Measurements from ENCODE around the gene PCIF1. TPM values are rescaled to one million over a fixed set of nuclear protein-coding genes. Genes with fewer than 3 reads are reported as not detected.
"Not testable (repeated sequence)": the region's sequence is repeated elsewhere in the genome, so short reads cannot be mapped to it uniquely, and the experiment has no call there.

The PCIF1 gene
- total RNA-seq, 4 donors from 2014 or later = 52.2 to 59.0 (median 53.0) TPM

GRCh38 chr20:45991616-45992015 lies 57.1 kb downstream of the PCIF1 start:
- DNase-seq (ENCODE audit: low spot score in 2 of 2) = no peak
- Histone ChIP-seq H3K9me3 (no peaks in the 10 kb centered on the region), H3K4me1 (no peaks in the 10 kb centered on the region), H3K4me3 (no peak overlapping the region), H3K36me3 (no peaks in the 10 kb centered on the region), H3K27ac (no peak overlapping the region), H3K27me3 (peaks cover 0 to 70% of the 10 kb centered on the region in 2 donors)
- 82 to 88% methylated on average over 3 of the region's 3 CpGs for WGBS, 2 donors
- TF ChIP-seq EP300 (IDR thresholded peaks at IDR 0.05) (no peak), CTCF (IDR thresholded peaks at IDR 0.05) (no peak)

- Histone ChIP-seq H3K27ac (no peak overlapping the region), H3K36me3 (no peaks in the 10 kb centered on the region), H3K9me3 (no peaks in the 10 kb centered on the region), H3K4me1 (no peaks in the 10 kb centered on the region), H3K4me3 (no peak overlapping the region), H3K27me3 (peaks cover 0 to 80% of the 10 kb centered on the region in 2 donors)
- 62 to 68% methylated on average over 11 to 12 of the region's 12 CpGs for WGBS, 2 donors
- no peak for TF ChIP-seq EP300 (IDR thresholded peaks at IDR 0.05)
- no peak for TF ChIP-seq POLR2A (IDR thresholded peaks at IDR 0.05)
- no peak for TF ChIP-seq CTCF (IDR thresholded peaks at IDR 0.05)
- DNase-seq (ENCODE audit: low spot score in 2 of 2) = no peak
These were observed 58.9 kb downstream of the PCIF1 start for GRCh38 chr20:45993197-45993951.

- no peaks in the 10 kb centered on the region for H3K36me3 ChIP-seq
- peaks cover 0 to 82% of the 10 kb centered on the region in 2 donors for H3K27me3 ChIP-seq
- peaks cover 0 to under 1% (median 0%) of the 10 kb centered on the region in 4 donors for H3K4me1 ChIP-seq
- no peak for DNase-seq (ENCODE audit: low spot score in 2 of 2)
- no peak for TF ChIP-seq EP300 (IDR thresholded peaks at IDR 0.05)
- TF ChIP-seq POLR2A (IDR thresholded peaks at IDR 0.05) = no peak
- no peak for TF ChIP-seq CTCF (IDR thresholded peaks at IDR 0.05)
- WGBS, 2 donors = 50 to 56% methylated on average over 9 of the region's 9 CpGs
- H3K27ac ChIP-seq = no peak overlapping the region
- H3K9me3 ChIP-seq = no peaks in the 10 kb centered on the region
- H3K4me3 ChIP-seq = no peak overlapping the region
These were observed 60.4 kb downstream of the PCIF1 start for GRCh38 chr20:45994761-45995493.

- 73 to 76% methylated on average over 6 of the region's 6 CpGs for WGBS, 2 donors
- not testable (repeated sequence) for DNase-seq (ENCODE audit: low spot score in 2 of 2); H3K27ac ChIP-seq; H3K36me3 ChIP-seq; H3K4me1 ChIP-seq; H3K9me3 ChIP-seq; H3K4me3 ChIP-seq
- H3K27me3 ChIP-seq = peaks cover 0 to 82% of the 10 kb centered on the region in 2 donors
These were observed 61.1 kb downstream of the PCIF1 start for GRCh38 chr20:45995495-45996097.

GRCh38 chr20:45997187-45997586 lies 62.7 kb downstream of the PCIF1 start:
- DNase-seq (ENCODE audit: low spot score in 2 of 2) = no peak
- no peaks in the 10 kb centered on the region for H3K9me3 ChIP-seq
- TF ChIP-seq CTCF (IDR thresholded peaks at IDR 0.05) (no peak), EP300 (IDR thresholded peaks at IDR 0.05) (no peak), POLR2A (IDR thresholded peaks at IDR 0.05) (no peak)
- H3K27me3 ChIP-seq = peaks cover 0 to 79% of the 10 kb centered on the region in 2 donors
- H3K4me3 ChIP-seq = no peak overlapping the region
- H3K27ac ChIP-seq = no peak overlapping the region
- peaks cover 0 to 14% (median 4%) of the 10 kb centered on the region in 4 donors for H3K4me1 ChIP-seq
- no peaks in the 10 kb centered on the region for H3K36me3 ChIP-seq
- WGBS, 2 donors = 22 to 34% methylated on average over 3 of the region's 3 CpGs

Other genes starting within 250 kb of the PCIF1 start
- gene WFDC13, start 232.6 kb upstream of the PCIF1 start, total RNA-seq = not detected
- under 1 TPM in 1 of 4 donors, not detected in 3; 0.84 TPM for gene WFDC10B, start 229.7 kb upstream of the PCIF1 start, total RNA-seq
- not detected for gene SPINT4, start 212.3 kb upstream of the PCIF1 start, total RNA-seq
- gene WFDC3, start 142.8 kb upstream of the PCIF1 start, total RNA-seq = 1 to 10 TPM in 1 of 4 donors, not detected in 3; 2.4 TPM
- 10 to 100 TPM; 17.4 to 33.6 (median 27.2) TPM for gene DNTTIP1, start 142.7 kb upstream of the PCIF1 start, total RNA-seq
- 1 to 10 TPM in 2 of 4 donors, under 1 TPM in 1, not detected in 1; 0.78 to 6.9 (median 1.5) TPM for gene UBE2C, start 122.0 kb upstream of the PCIF1 start, total RNA-seq
- gene TNNC2, start 107.4 kb upstream of the PCIF1 start, total RNA-seq = 10 to 100 TPM in 1 of 4 donors, 1 to 10 TPM in 2, not detected in 1; 2.3 to 12.0 (median 6.5) TPM
- gene SNX21, start 100.9 kb upstream of the PCIF1 start, total RNA-seq = 100 to 1,000 TPM; 177 to 389 (median 240) TPM
- gene ACOT8, start 77.3 kb upstream of the PCIF1 start, total RNA-seq = 10 to 100 TPM; 44.4 to 58.4 (median 52.5) TPM
- 1 to 10 TPM; 3.1 to 6.3 (median 4.8) TPM for gene ZSWIM3, start 77.1 kb upstream of the PCIF1 start, total RNA-seq
- gene ZSWIM1, start 53.5 kb upstream of the PCIF1 start, total RNA-seq = 1 to 10 TPM; 4.5 to 8.2 (median 6.0) TPM
- 10 to 100 TPM in 1 of 4 donors, 1 to 10 TPM in 3; 2.6 to 18.3 (median 7.9) TPM for gene SPATA25, start 47.1 kb upstream of the PCIF1 start, total RNA-seq
- 10 to 100 TPM in 3 of 4 donors, 1 to 10 TPM in 1; 7.7 to 42.9 (median 15.6) TPM for gene NEURL2, start 43.5 kb upstream of the PCIF1 start, total RNA-seq
- 10 to 100 TPM; 50.4 to 87.3 (median 71.7) TPM for gene CTSA, start 43.3 kb upstream of the PCIF1 start, total RNA-seq
- 100 to 1,000 TPM in 3 of 4 donors, 10 to 100 TPM in 1; 74.7 to 713 (median 134) TPM for gene PLTP, start 22.5 kb upstream of the PCIF1 start, total RNA-seq
- 10 to 100 TPM; 24.3 to 42.3 (median 28.6) TPM for gene ZNF335, start 37.5 kb downstream of the PCIF1 start, total RNA-seq
- under 1 TPM in 3 of 4 donors, not detected in 1; 0.22 to 0.98 (median 0.60) TPM for gene MMP9, start 74.2 kb downstream of the PCIF1 start, total RNA-seq
- gene SLC12A5, start 94.5 kb downstream of the PCIF1 start, total RNA-seq = 1 to 10 TPM in 1 of 4 donors, not detected in 3; 5.2 TPM
- 10 to 100 TPM; 34.8 to 71.4 (median 47.2) TPM for gene NCOA5, start 155.3 kb downstream of the PCIF1 start, total RNA-seq
- 10 to 100 TPM; 18.0 to 32.8 (median 25.1) TPM for gene CD40, start 183.6 kb downstream of the PCIF1 start, total RNA-seq

Measured in tibial nerve (tissue), 4 donors.